CD4-positive, alpha-beta T cell treated with Interferon alpha-2 for 1 hour (primary cell): ENCODE data around the gene GRAP2.
"Not testable (repeated sequence)": the region's sequence is repeated elsewhere in the genome, so short reads cannot be mapped to it uniquely, and the experiment has no call there.

ENCODE experiments used
- DNase-seq, 2 donors: peaks; one replicate each; pipeline ENCODE4 v3.0.0-alpha.2; 2020 to 2022

Gene GRAP2

GRCh38 chr22:39970742-39971141 lies 69.9 kb downstream of the GRAP2 start:
- no peak for DNase-seq

- no peak for DNase-seq
These were observed 71.8 kb downstream of the GRAP2 start for GRCh38 chr22:39972641-39973040.

GRCh38 chr22:39973656-39974055 lies 72.8 kb downstream of the GRAP2 start:
- DNase-seq: no peak

GRCh38 chr22:39974065-39974464 lies 73.2 kb downstream of the GRAP2 start:
- no peak for DNase-seq

- DNase-seq: no peak
These were observed 78.2 kb downstream of the GRAP2 start for GRCh38 chr22:39979048-39979447.

- DNase-seq: no peak
These were observed 78.6 kb downstream of the GRAP2 start for GRCh38 chr22:39979458-39979857.

- DNase-seq: no peak
These were observed 79.7 kb downstream of the GRAP2 start for GRCh38 chr22:39980596-39980995.

- DNase-seq: no peak
These were observed 82.5 kb downstream of the GRAP2 start for GRCh38 chr22:39983346-39983745.

- no peak for DNase-seq
These were observed 83.1 kb downstream of the GRAP2 start for GRCh38 chr22:39984006-39984405.

GRCh38 chr22:39984746-39985145 lies 83.9 kb downstream of the GRAP2 start:
- no peak for DNase-seq

GRCh38 chr22:39985383-39986035 lies 84.6 kb downstream of the GRAP2 start:
- no peak for DNase-seq

GRCh38 chr22:39988386-39989114 lies 87.7 kb downstream of the GRAP2 start:
- DNase-seq: no peak

- no peak for DNase-seq
These were observed 88.7 kb downstream of the GRAP2 start for GRCh38 chr22:39989633-39990032.

GRCh38 chr22:39990686-39991085 lies 89.8 kb downstream of the GRAP2 start:
- no peak for DNase-seq

GRCh38 chr22:39991159-39991860 lies 90.4 kb downstream of the GRAP2 start:
- no peak for DNase-seq

GRCh38 chr22:39992088-39992826 lies 91.4 kb downstream of the GRAP2 start:
- DNase-seq: no peak

GRCh38 chr22:39992894-39993293 lies 92.0 kb downstream of the GRAP2 start:
- DNase-seq: not testable (repeated sequence)

- peak; percentile 30 to 37 for DNase-seq
These were observed 93.2 kb downstream of the GRAP2 start for GRCh38 chr22:39994041-39994565.

- peak in 1 of 2 donors; percentile 42 for DNase-seq
These were observed 93.9 kb downstream of the GRAP2 start, which contains the start of gene FAM83F for GRCh38 chr22:39994566-39995392. Gene FAM83F (plus strand): TSS chr22:39994954. CDS start chr22:39995043, 89 bp downstream.

GRCh38 chr22:39995393-39996252 lies 94.7 kb downstream of the GRAP2 start:
- no peak for DNase-seq

- DNase-seq: no peak
These were observed 95.8 kb downstream of the GRAP2 start for GRCh38 chr22:39996732-39997131.
